H9 (cell line): Measurements from ENCODE around the gene DUSP23. TPM values are rescaled to one million over a fixed set of nuclear protein-coding genes. Genes with fewer than 3 reads are reported as not detected.

Experiments used
- DNase-seq: peaks from one replicate; pipeline ENCODE4 v3.0.0-alpha.2; 2017
- H2AFZ ChIP-seq: one replicate; pipeline ENCODE4 v1.6.1; 2013; ENCODE audit warnings: mild to moderate bottlenecking, low read length, control low read depth, moderate library complexity
- H2AK5ac ChIP-seq: 2 replicates; pipeline ENCODE4 v1.6.1; 2013; ENCODE audit warnings: low read length, control low read depth, mixed read lengths; ENCODE audit not compliant: insufficient read length
- H2BK120ac ChIP-seq: one replicate; pipeline ENCODE4 v1.6.1; 2013; ENCODE audit warnings: low read depth, mild to moderate bottlenecking, low read length, control low read depth, inconsistent platforms; ENCODE audit not compliant: poor library complexity, severe bottlenecking
- H2BK12ac ChIP-seq: 2 replicates; pipeline ENCODE4 v1.6.1; 2013; ENCODE audit warnings: low read length, control low read depth, mixed read lengths, low read depth; ENCODE audit not compliant: insufficient read length
- H2BK15ac ChIP-seq: 2 replicates; pipeline ENCODE4 v1.6.1; 2013; ENCODE audit warnings: low read depth, low read length, control low read depth
- H2BK20ac ChIP-seq: one replicate; pipeline ENCODE4 v1.6.1; 2013; ENCODE audit warnings: low read depth, mild to moderate bottlenecking, low read length, control low read depth, inconsistent platforms; ENCODE audit not compliant: poor library complexity, severe bottlenecking
- H2BK5ac ChIP-seq: 2 replicates; pipeline ENCODE4 v1.6.1; 2013; ENCODE audit warnings: low read length, control low read depth, mixed read lengths; ENCODE audit not compliant: insufficient read length
- H3K14ac ChIP-seq: 2 replicates; pipeline ENCODE4 v1.6.1; 2013; ENCODE audit warnings: low read length, control low read depth; ENCODE audit not compliant: insufficient read depth
- H3K18ac ChIP-seq: 2 replicates; pipeline ENCODE4 v1.6.1; 2013; ENCODE audit warnings: low read depth, mild to moderate bottlenecking, mixed read lengths, low read length, control low read depth; ENCODE audit not compliant: insufficient read length
- H3K23ac ChIP-seq: 2 replicates; pipeline ENCODE4 v1.6.1; 2013; ENCODE audit warnings: low read length, control low read depth, mixed read lengths, low read depth; ENCODE audit not compliant: insufficient read length
- H3K23me2 ChIP-seq: 2 replicates; pipeline ENCODE4 v1.6.1; 2013; ENCODE audit warnings: low read depth, mild to moderate bottlenecking, mixed read lengths, low read length, control low read depth; ENCODE audit not compliant: insufficient read length, poor library complexity, severe bottlenecking
- H3K27ac ChIP-seq: 2 replicates; pipeline ENCODE4 v1.5.1; 2013; ENCODE audit warnings: low read length, control low read depth, mixed read lengths, low read depth; ENCODE audit not compliant: insufficient read length
- H3K27me3 ChIP-seq: 2 replicates; pipeline ENCODE4 v1.6.1; 2013; ENCODE audit warnings: low read length, control low read depth, inconsistent platforms; ENCODE audit not compliant: insufficient read depth
- H3K4ac ChIP-seq: 2 replicates; pipeline ENCODE4 v1.6.1; 2013; ENCODE audit warnings: low read depth, mild to moderate bottlenecking, control low read depth, inconsistent platforms, low read length, moderate library complexity
- H3K4me1 ChIP-seq: 2 replicates; pipeline ENCODE4 v1.6.1; 2013; ENCODE audit warnings: low read length, control low read depth, inconsistent platforms; ENCODE audit not compliant: insufficient read depth
- H3K4me2 ChIP-seq: 2 replicates; pipeline ENCODE4 v1.6.1; 2013; ENCODE audit warnings: low read length, control low read depth, mixed read lengths; ENCODE audit not compliant: insufficient read length, insufficient read depth
- H3K56ac ChIP-seq: 2 replicates; pipeline ENCODE4 v1.6.1; 2013; ENCODE audit warnings: low read depth, mild to moderate bottlenecking, mixed read lengths, low read length, control low read depth; ENCODE audit not compliant: insufficient read length
- H3K79me1 ChIP-seq: 2 replicates; pipeline ENCODE4 v1.6.1; 2013; ENCODE audit warnings: low read depth, mild to moderate bottlenecking, moderate library complexity, low read length, control low read depth, inconsistent platforms; ENCODE audit not compliant: insufficient read depth, poor library complexity, severe bottlenecking
- H3K79me2 ChIP-seq: 2 replicates; pipeline ENCODE4 v1.6.1; 2013; ENCODE audit warnings: low read length, control low read depth, inconsistent platforms; ENCODE audit not compliant: insufficient read depth
- H3K9ac ChIP-seq: 2 replicates; pipeline ENCODE4 v1.6.1; 2013; ENCODE audit warnings: low read length, control low read depth, mixed read lengths; ENCODE audit not compliant: insufficient read length; ENCODE audit errors: extremely low read depth
- H3K9me3 ChIP-seq: one replicate; pipeline ENCODE4 v1.6.1; 2013; ENCODE audit warnings: low read depth, low read length, inconsistent platforms; ENCODE audit not compliant: control insufficient read depth
- H3T11ph ChIP-seq: one replicate; pipeline ENCODE4 v1.6.1; 2013; ENCODE audit warnings: mild to moderate bottlenecking, low read length, control low read depth, inconsistent platforms
- H4K20me1 ChIP-seq: one replicate; pipeline ENCODE4 v1.6.1; 2013; ENCODE audit not compliant: control insufficient read depth, insufficient read length, insufficient read depth
- H4K5ac ChIP-seq: 2 replicates; pipeline ENCODE4 v1.6.1; 2013; ENCODE audit warnings: low read depth, mild to moderate bottlenecking, mixed read lengths, low read length, control low read depth; ENCODE audit not compliant: insufficient read length
- H4K8ac ChIP-seq: replicated peaks from 2 replicates; pipeline ENCODE4 v1.6.1; 2013; ENCODE audit warnings: low read length, control low read depth, mixed read lengths, low read depth; ENCODE audit not compliant: insufficient read length
- H4K91ac ChIP-seq: 2 replicates; pipeline ENCODE4 v1.6.1; 2013; ENCODE audit warnings: low read depth, mild to moderate bottlenecking, moderate library complexity, mixed read lengths, low read length, control low read depth; ENCODE audit not compliant: insufficient read length
- H3K27ac Mint-ChIP-seq, 3 experiments: 2 replicates in 2 of 3; 3 replicates in 1 of 3; pipeline ENCODE4 v1.8.0; 2020 to 2021; ENCODE audit warnings: mixed read lengths in 3 of 3, mild to moderate bottlenecking in 1 of 3, moderate library complexity in 1 of 3
- H3K27me3 Mint-ChIP-seq: 2 replicates; pipeline ENCODE4 v1.8.0; 2021; ENCODE audit warnings: low read depth, mild to moderate bottlenecking, moderate library complexity, mixed read lengths
- H3K36me3 Mint-ChIP-seq, 3 experiments: 2 replicates in 2 of 3; 3 replicates in 1 of 3; pipeline ENCODE4 v1.8.0; 2020 to 2021; ENCODE audit warnings: low read depth in 3 of 3, mixed read lengths in 3 of 3; ENCODE audit not compliant: insufficient read depth in 1 of 3
- H3K4me1 Mint-ChIP-seq, 2 experiments: 2 replicates each; pipeline ENCODE4 v1.8.0; 2020; ENCODE audit warnings: mixed read lengths in 2 of 2
- H3K4me3 Mint-ChIP-seq, 2 experiments: 2 replicates in 1 of 2; 3 replicates in 1 of 2; pipeline ENCODE4 v1.8.0; 2020 to 2021; ENCODE audit warnings: mild to moderate bottlenecking in 2 of 2, mixed read lengths in 2 of 2, moderate library complexity in 1 of 2
- H3K9me3 Mint-ChIP-seq, 2 experiments: 2 replicates in 1 of 2; 3 replicates in 1 of 2; pipeline ENCODE4 v1.8.0; 2020; ENCODE audit warnings: mild to moderate bottlenecking in 2 of 2, mixed read lengths in 2 of 2, moderate library complexity in 1 of 2
- CTCF ChIP-seq: fragments of 200-600 bp; sonication (generic); conservative IDR thresholded peaks from 3 replicates; pipeline ENCODE4 v1.8.0; 2021; ENCODE audit warnings: antibody characterized with exemption, mild to moderate bottlenecking
- WGBS: extraction: QIAGEN DNeasy Blood & Tissue Kit; methylation state at CpG from one replicate; pipeline ENCODE4 v1.1.7; 2013; ENCODE audit warnings: missing lambda C conversion rate, low lambda C conversion rate, mixed read lengths; ENCODE audit not compliant: insufficient read length; ENCODE audit errors: extremely low coverage; 5-methylcytosine and 5-hydroxymethylcytosine counted together
- total RNA-seq: library from RNA; stranded (reverse); gene quantifications from 2 replicates; pipeline ENCODE4 v1.2.1, GENCODE V29; 2021

Gene DUSP23
- total RNA-seq, 1 experiment from 2014 or later = 25.0 TPM

GRCh38 chr1:159790237-159790917, 9.6 kb downstream of the DUSP23 start:
- Histone ChIP-seq H3K4ac (no peak overlapping the region), H3K56ac (no peak overlapping the region), H2BK12ac (no peak overlapping the region), H3K18ac (no peak overlapping the region), H3K14ac (no peak overlapping the region), H3K23ac (no peak overlapping the region), H3K4me1 (no peaks in the 10 kb centered on the region), H3K27ac (no peak overlapping the region), H3K23me2 (no peaks in the 10 kb centered on the region), H4K5ac (no peak overlapping the region), H4K8ac (no peak overlapping the region), H3K9ac (no peak overlapping the region), H2BK15ac (no peak overlapping the region), H3K9me3 (no peaks in the 10 kb centered on the region), H2AFZ (no peak overlapping the region), H4K20me1 (no peaks in the 10 kb centered on the region), H3K79me2 (no peaks in the 10 kb centered on the region), H3K79me1 (no peaks in the 10 kb centered on the region), H2BK20ac (no peak overlapping the region), H3K4me2 (no peak overlapping the region), H2BK5ac (no peak overlapping the region), H3T11ph (no peak overlapping the region), H3K27me3 (no peaks in the 10 kb centered on the region), H4K91ac (no peak overlapping the region), H2AK5ac (no peak overlapping the region), H2BK120ac (no peak overlapping the region)
- Mint-ChIP-seq H3K9me3 (no peaks in the 10 kb centered on the region), H3K4me3 (no peak overlapping the region), H3K27ac (no peak overlapping the region), H3K27me3 (no peaks in the 10 kb centered on the region; the same call in 1 of the 2 replicates), H3K36me3 (no peaks in the 10 kb centered on the region), H3K4me1 (peaks cover 4 to 5% of the 10 kb centered on the region in 2 experiments; a peak in 3 of 4 replicates)
- no CpG with 5 or more reads among the region's 2 CpGs for WGBS
- peak; percentile 54 for DNase-seq
- TF ChIP-seq CTCF = peak; percentile 78
